Mesothelial cell of epicardium (in vitro differentiated cells): ENCODE measurements around the gene SHC3. TPM values are rescaled to one million over a fixed set of nuclear protein-coding genes. Genes with fewer than 3 reads are reported as not detected.

ENCODE experiments used
- DNase-seq, 2 experiments: peaks; one replicate each; pipeline ENCODE4 v3.0.0; 2021; ENCODE audit warnings: low spot score in 2 of 2; ENCODE audit not compliant: unreplicated experiment in 2 of 2
- H3K27ac Mint-ChIP-seq: 2 replicates; pipeline ENCODE4 v1.8.0; 2021; ENCODE audit warnings: mixed read lengths
- H3K27me3 Mint-ChIP-seq: 2 replicates; pipeline ENCODE4 v1.8.0; 2021; ENCODE audit warnings: low read depth, mixed read lengths
- H3K36me3 Mint-ChIP-seq: 2 replicates; pipeline ENCODE4 v1.8.0; 2021; ENCODE audit warnings: mixed read lengths
- H3K4me1 Mint-ChIP-seq: 2 replicates; pipeline ENCODE4 v1.8.0; 2021; ENCODE audit warnings: mixed read lengths
- H3K4me3 Mint-ChIP-seq: 2 replicates; pipeline ENCODE4 v1.8.0; 2021; ENCODE audit warnings: mild to moderate bottlenecking, moderate library complexity, mixed read lengths
- H3K9me3 Mint-ChIP-seq: 2 replicates; pipeline ENCODE4 v1.8.0; 2021; ENCODE audit warnings: mixed read lengths
- CTCF ChIP-seq: fragments of 200-600 bp; sonication (generic); IDR thresholded peaks from one replicate; pipeline ENCODE4 v1.5.0; 2021; ENCODE audit warnings: antibody characterized with exemption; ENCODE audit not compliant: unreplicated experiment
- total RNA-seq: library from RNA; stranded (reverse); gene quantifications from 3 replicates; pipeline ENCODE4 v1.2.1, GENCODE V29; 2021

The SHC3 gene
- total RNA-seq, 1 donor from 2014 or later: 2.1 TPM

- H3K4me1 Mint-ChIP-seq: peaks cover 4% of the 10 kb centered on the region
- DNase-seq: no peak
- no peak overlapping the region for H3K27ac Mint-ChIP-seq
- peaks cover under 1% of the 10 kb centered on the region for H3K9me3 Mint-ChIP-seq
- no peaks in the 10 kb centered on the region for H3K36me3 Mint-ChIP-seq
- no peak for TF ChIP-seq CTCF
- H3K27me3 Mint-ChIP-seq: no peaks in the 10 kb centered on the region
- no peak overlapping the region for H3K4me3 Mint-ChIP-seq
Measured at GRCh38 chr9:89037891-89038290, 140.7 kb downstream of the SHC3 start.

DNA sequence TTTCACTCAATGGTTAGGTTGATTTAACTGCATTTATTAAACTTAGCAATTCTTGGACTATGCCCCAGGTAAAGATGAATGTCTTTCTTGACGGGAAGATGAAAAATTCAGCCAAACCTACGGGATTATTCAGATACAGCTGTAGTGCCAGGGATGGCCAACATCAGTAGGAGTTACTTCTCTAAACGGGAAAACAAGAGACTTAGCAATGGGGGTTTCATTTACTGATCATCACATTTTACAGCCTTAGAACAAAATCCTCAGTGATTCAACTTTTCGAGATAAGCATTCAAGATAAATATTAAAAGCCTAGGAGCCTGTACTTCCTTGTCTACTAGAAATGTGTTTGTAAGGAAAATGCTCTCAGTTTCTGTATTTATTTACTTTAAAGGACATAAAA is 141.3 kb downstream of the SHC3 start:
- Mint-ChIP-seq H3K27me3 (no peaks in the 10 kb centered on the region), H3K4me3 (no peak overlapping the region), H3K4me1 (peaks cover 4% of the 10 kb centered on the region), H3K27ac (no peak overlapping the region), H3K36me3 (no peaks in the 10 kb centered on the region), H3K9me3 (peaks cover 5% of the 10 kb centered on the region)
- TF ChIP-seq CTCF: no peak
- DNase-seq: no peak

- no peak for TF ChIP-seq CTCF
- Mint-ChIP-seq H3K27me3 (no peaks in the 10 kb centered on the region), H3K27ac (no peak overlapping the region), H3K4me3 (no peak overlapping the region), H3K4me1 (peaks cover 4% of the 10 kb centered on the region), H3K9me3 (peaks cover 5% of the 10 kb centered on the region), H3K36me3 (no peaks in the 10 kb centered on the region)
- DNase-seq: no peak
Measured at GRCh38 chr9:89036891-89037290, 141.7 kb downstream of the SHC3 start.

DNA sequence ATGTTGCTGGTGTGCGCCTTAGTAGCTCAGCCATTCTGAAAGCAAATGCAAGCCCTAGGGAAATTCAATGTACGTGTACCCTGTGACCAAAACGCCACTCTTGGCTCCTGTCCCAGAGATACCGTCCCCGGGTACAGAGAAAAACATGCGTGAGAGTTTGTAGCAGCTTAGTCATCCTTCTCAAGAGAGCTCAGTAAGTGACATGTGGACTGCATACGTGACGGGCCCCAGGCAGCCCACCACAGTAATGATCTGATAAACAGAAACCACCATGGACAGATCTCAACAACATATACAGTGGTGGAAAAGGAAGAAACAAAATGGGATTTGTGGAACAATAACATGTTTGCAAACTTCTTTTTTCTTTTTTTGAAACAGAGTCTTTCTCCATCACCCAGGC is 142.2 kb downstream of the SHC3 start:
- Mint-ChIP-seq H3K9me3 (peaks cover 8% of the 10 kb centered on the region), H3K4me3 (no peak overlapping the region), H3K4me1 (peaks cover 4% of the 10 kb centered on the region), H3K27me3 (no peaks in the 10 kb centered on the region), H3K36me3 (peaks cover 2% of the 10 kb centered on the region), H3K27ac (no peak overlapping the region)
- TF ChIP-seq CTCF: no peak
- DNase-seq: no peak

GRCh38 chr9:89032661-89033060 is 146.0 kb downstream of the SHC3 start:
- no peak for TF ChIP-seq CTCF
- no peaks in the 10 kb centered on the region for H3K27me3 Mint-ChIP-seq
- H3K4me1 Mint-ChIP-seq: peaks cover 4% of the 10 kb centered on the region
- H3K9me3 Mint-ChIP-seq: peaks cover 31% of the 10 kb centered on the region
- no peak overlapping the region for H3K27ac Mint-ChIP-seq
- no peak overlapping the region for H3K4me3 Mint-ChIP-seq
- no peak for DNase-seq
- H3K36me3 Mint-ChIP-seq: peaks cover 11% of the 10 kb centered on the region

DNA sequence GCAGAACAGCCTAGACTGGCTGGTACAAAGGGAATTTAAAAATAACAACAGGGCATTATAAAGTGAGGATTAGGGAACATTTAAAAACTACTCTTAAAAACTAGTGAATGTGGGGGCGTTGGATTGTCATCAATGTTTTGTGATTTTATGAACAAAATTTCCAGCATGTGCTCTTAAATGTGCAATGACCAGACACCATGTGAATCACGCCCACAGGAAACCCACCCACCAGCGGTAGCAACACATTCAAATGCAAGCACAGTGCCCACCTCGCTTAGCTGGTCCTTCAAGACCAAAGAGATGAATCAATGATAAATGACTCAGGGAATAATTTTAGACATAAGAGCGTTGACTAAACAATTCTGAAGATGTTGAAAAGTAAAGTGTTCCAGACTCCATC is 146.4 kb downstream of the SHC3 start:
- no peak for DNase-seq
- Mint-ChIP-seq H3K9me3 (peaks cover 31% of the 10 kb centered on the region), H3K36me3 (peaks cover 11% of the 10 kb centered on the region), H3K4me1 (peaks cover 1% of the 10 kb centered on the region), H3K27ac (no peak overlapping the region), H3K27me3 (no peaks in the 10 kb centered on the region), H3K4me3 (no peak overlapping the region)
- no peak for TF ChIP-seq CTCF
